CD14-positive monocyte (primary cell): ENCODE results near the gene ADGRE3. TPM values are rescaled to one million over a fixed set of nuclear protein-coding genes. Genes with fewer than 3 reads are reported as not detected.

Source experiments
- DNase-seq, 3 donors: peaks; one replicate each; pipeline ENCODE4 v3.0.0-alpha.2; 2011 to 2022
- H2AFZ ChIP-seq: 2 replicates; pipeline ENCODE4 v1.6.0; 2012; ENCODE audit warnings: mild to moderate bottlenecking, low read depth, low read length, inconsistent platforms; ENCODE audit not compliant: insufficient read depth, poor library complexity, severe bottlenecking
- H3K27ac ChIP-seq, 2 donors: 1 replicate in 1 of 2; 2 replicates in 1 of 2; pipeline ENCODE4 v1.5.1; 2012 to 2013; ENCODE audit warnings: low read length in 2 of 2, control low read depth in 1 of 2, inconsistent platforms in 1 of 2, low read depth in 1 of 2, mild to moderate bottlenecking in 1 of 2
- H3K27me3 ChIP-seq, 2 donors: one replicate each; pipeline versions ENCODE4 v1.6.0 to v1.6.1; 2011 to 2013; ENCODE audit warnings: low read length in 2 of 2; ENCODE audit not compliant: control insufficient read depth in 2 of 2, insufficient read depth in 2 of 2
- H3K36me3 ChIP-seq, 2 donors: replicated peaks in 1 of 2; 1 replicate in 1 of 2; 2 replicates in 1 of 2; pipeline versions ENCODE4 v1.5.1 to v1.6.1; 2012 to 2013; ENCODE audit warnings: low read length in 2 of 2, control low read depth in 1 of 2, inconsistent platforms in 1 of 2, mild to moderate bottlenecking in 1 of 2; ENCODE audit not compliant: insufficient read depth in 2 of 2, control insufficient read depth in 1 of 2
- H3K4me1 ChIP-seq, 2 donors: 1 replicate in 1 of 2; 2 replicates in 1 of 2; pipeline versions ENCODE4 v1.5.1 to v1.6.1; 2012 to 2013; ENCODE audit warnings: low read length in 2 of 2, control low read depth in 1 of 2, inconsistent platforms in 1 of 2, mild to moderate bottlenecking in 1 of 2, moderate library complexity in 1 of 2; ENCODE audit not compliant: insufficient read depth in 2 of 2, control insufficient read depth in 1 of 2
- H3K4me2 ChIP-seq: replicated peaks from 2 replicates; pipeline ENCODE3; 2012; ENCODE audit warnings: low read length, moderate library complexity, mild to moderate bottlenecking; ENCODE audit not compliant: poor library complexity, severe bottlenecking; ENCODE audit errors: extremely low read depth
- H3K4me3 ChIP-seq, 3 experiments: fragments of 200-600 bp in 1 of 3; sonication (generic) in 1 of 3; replicated peaks in 1 of 3; 1 replicate in 2 of 3; 2 replicates in 1 of 3; pipeline ENCODE4 v1.5.1; 2011 to 2013; ENCODE audit warnings: low read length in 3 of 3, mild to moderate bottlenecking in 3 of 3, control low read depth in 2 of 3, low read depth in 2 of 3, inconsistent platforms in 1 of 3, moderate library complexity in 1 of 3
- H3K79me2 ChIP-seq: 2 replicates; pipeline ENCODE4 v1.6.0; 2012; ENCODE audit warnings: mild to moderate bottlenecking, control low read depth, inconsistent platforms, low read length, moderate library complexity; ENCODE audit not compliant: insufficient read depth
- H3K9ac ChIP-seq: 2 replicates; pipeline ENCODE4 v1.6.0; 2017; ENCODE audit warnings: low read length, mild to moderate bottlenecking; ENCODE audit not compliant: insufficient read depth, poor library complexity, severe bottlenecking
- H3K9me3 ChIP-seq, 2 donors: replicated peaks in 1 of 2; 1 replicate in 1 of 2; 2 replicates in 1 of 2; pipeline versions ENCODE4 v1.5.1 to v1.6.1; 2012 to 2013; ENCODE audit warnings: low read length in 2 of 2, control low read depth in 1 of 2; ENCODE audit not compliant: control insufficient read depth in 1 of 2, insufficient read depth in 1 of 2
- H4K20me1 ChIP-seq: 2 replicates; pipeline ENCODE4 v1.6.0; 2012; ENCODE audit warnings: mild to moderate bottlenecking, low read length, control low read depth, moderate library complexity; ENCODE audit not compliant: insufficient read depth
- H3K27ac Mint-ChIP-seq, 7 donors: one replicate each; pipeline ENCODE4 v1.8.0; 2020; ENCODE audit warnings: mild to moderate bottlenecking in 7 of 7, mixed read lengths in 7 of 7, moderate library complexity in 6 of 7, inconsistent platforms in 2 of 7
- H3K27me3 Mint-ChIP-seq, 3 donors: one replicate each; pipeline ENCODE4 v1.8.0; 2021 to 2022; ENCODE audit warnings: low read depth in 3 of 3, mild to moderate bottlenecking in 3 of 3, mixed read lengths in 3 of 3, moderate library complexity in 3 of 3, inconsistent platforms in 1 of 3
- H3K36me3 Mint-ChIP-seq, 2 donors: one replicate each; pipeline ENCODE4 v1.8.0; 2020; ENCODE audit warnings: mixed read lengths in 2 of 2, inconsistent platforms in 1 of 2, mild to moderate bottlenecking in 1 of 2
- H3K4me1 Mint-ChIP-seq: one replicate; pipeline ENCODE4 v1.8.0; 2020; ENCODE audit warnings: mild to moderate bottlenecking, mixed read lengths
- H3K4me3 Mint-ChIP-seq, 2 donors: one replicate each; pipeline ENCODE4 v1.8.0; 2020; ENCODE audit warnings: mild to moderate bottlenecking in 2 of 2, mixed read lengths in 2 of 2, moderate library complexity in 1 of 2
- H3K9me3 Mint-ChIP-seq, 7 donors: one replicate each; pipeline ENCODE4 v1.8.0; 2020 to 2022; ENCODE audit warnings: mixed read lengths in 7 of 7, mild to moderate bottlenecking in 6 of 7, moderate library complexity in 6 of 7, inconsistent platforms in 2 of 7
- CTCF ChIP-seq: fragments of 200-600 bp; IDR thresholded peaks from one replicate; pipeline ENCODE4 v1.8.0; 2022; ENCODE audit warnings: antibody characterized with exemption, mild to moderate bottlenecking
- WGBS: methylation state at CpG from one replicate; pipeline ENCODE4 v1.1.5; 2013; ENCODE audit warnings: missing lambda C conversion rate; ENCODE audit not compliant: insufficient coverage; 5-methylcytosine and 5-hydroxymethylcytosine counted together
- intact Hi-C, 2 donors: fragments of 100-400 bp; cut with micrococcal nuclease; formaldehyde crosslinking; loops; one replicate each; pipeline versions ENCODE4 v1.15.0 to v1.15.1; 2023
- polyA plus RNA-seq, 3 donors: library from polyadenylated mRNA; depleted of rRNA in 1 of 3; unstranded in 2 of 3; stranded (reverse) in 1 of 3; fragments of 300-500 nt in 2 of 3; fragments of >200 nt in 1 of 3; fragmentation: Illumina TruSeq in 2 of 3; gene quantifications; 1 replicate in 2 of 3; 2 replicates in 1 of 3; pipeline ENCODE4 v1.2.3, GENCODE V29; 2012 to 2021

ADGRE3 gene
- polyA plus RNA-seq, 3 donors: 27.3 to 92.0 (median 28.3) TPM

- no peak overlapping the region for H3K4me3 ChIP-seq
- Mint-ChIP-seq H3K36me3 (peaks cover 19 to 46% of the 10 kb centered on the region in 2 donors), H3K4me3 (no peak overlapping the region), H3K9me3 (peaks cover 10 to 20% (median 15%) of the 10 kb centered on the region in 7 donors), H3K27ac (no peak overlapping the region), H3K4me1 (peaks cover 40% of the 10 kb centered on the region), H3K27me3 (peaks cover 0 to 1% (median 0%) of the 10 kb centered on the region in 3 donors)
- no peak overlapping the region for H3K27ac ChIP-seq
- intact Hi-C loops: loop anchor here (5.0 to 10.0 kb wide), 3 partner anchors 42 to 65 kb away; partner anchors contain the start of gene ADGRE3 (in 1 of the 2)
- peaks cover 6 to 13% of the 10 kb centered on the region in 2 donors for H3K9me3 ChIP-seq
- H3K9ac ChIP-seq: no peak overlapping the region
- no peaks in the 10 kb centered on the region for H3K27me3 ChIP-seq
- H3K36me3 ChIP-seq: peaks cover 6 to 19% of the 10 kb centered on the region in 2 donors
- no peak overlapping the region for H3K4me2 ChIP-seq
- peaks cover 38 to 49% of the 10 kb centered on the region in 2 donors for H3K4me1 ChIP-seq
- no peaks in the 10 kb centered on the region for H3K79me2 ChIP-seq
- no peak for DNase-seq
- H2AFZ ChIP-seq: no peak overlapping the region
- H4K20me1 ChIP-seq: no peaks in the 10 kb centered on the region
- no peak for TF ChIP-seq CTCF
These were observed 55.2 kb downstream of the ADGRE3 start for GRCh38 chr19:14619404-14619803.

- Histone ChIP-seq H3K36me3 (peaks cover 0 to 14% of the 10 kb centered on the region in 2 donors), H3K4me1 (peaks cover 62 to 71% of the 10 kb centered on the region in 2 donors), H2AFZ (no peak overlapping the region), H3K27me3 (no peaks in the 10 kb centered on the region), H3K27ac (peak overlapping the region; percentile 84 to 89), H3K79me2 (no peaks in the 10 kb centered on the region), H4K20me1 (no peaks in the 10 kb centered on the region), H3K9me3 (peaks cover 6 to 13% of the 10 kb centered on the region in 2 donors), H3K4me2 (peak overlapping the region; percentile 11), H3K9ac (no peak overlapping the region), H3K4me3 (no peak overlapping the region)
- H3K4me3 Mint-ChIP-seq: no peak overlapping the region
- no peak for TF ChIP-seq CTCF
- H3K27ac Mint-ChIP-seq: peak overlapping the region; percentile 92 to 99 (median 96)
- intact Hi-C loops: loop anchor here (5.0 to 10.0 kb wide), 3 partner anchors 39 to 68 kb away; partner anchors contain the start of gene ADGRE3 (in 1 of the 2)
- H3K27me3 Mint-ChIP-seq: no peaks in the 10 kb centered on the region
- 29% methylated on average over 3 of the region's 3 CpGs for WGBS
- H3K36me3 Mint-ChIP-seq: peaks cover 15 to 31% of the 10 kb centered on the region in 2 donors
- peaks cover 59% of the 10 kb centered on the region for H3K4me1 Mint-ChIP-seq
- peak; percentile 77 to 88 (median 80) for DNase-seq
- peaks cover 10 to 20% (median 15%) of the 10 kb centered on the region in 7 donors for H3K9me3 Mint-ChIP-seq
These were observed 58.2 kb downstream of the ADGRE3 start for GRCh38 chr19:14616407-14616806.
